Panc1 (cell line): ENCODE results near the gene MLLT3. TPM values are rescaled to one million over a fixed set of nuclear protein-coding genes. Genes with fewer than 3 reads are reported as not detected.

Experiments
- ATAC-seq: fragments of 200-7000 bp; cut with Tn5 transposase; 2 replicates; pipeline ENCODE4 v1.9.1; 2020; ENCODE audit warnings: mild to moderate bottlenecking, moderate library complexity
- BruUV-seq: library from RNA; stranded (reverse); fragments of 400-500 nt; replicated peaks from 2 replicates; lab custom pipeline; 2021; lab: Mats Ljungman, UMichigan
- CTCF ChIA-PET: fragments of 300-600 bp; sonication (Branson Sonifier 250); formaldehyde crosslinking; loops from one replicate; lab custom pipeline; 2022; ENCODE audit warnings: antibody characterized with exemption; lab: Charles Lee
- POLR2A ChIA-PET: fragments of 300-600 bp; sonication (Branson Sonifier 250); formaldehyde crosslinking; loops from one replicate; lab custom pipeline; 2022; ENCODE audit warnings: antibody characterized with exemption; lab: Charles Lee
- DNase-seq: peaks from one replicate; pipeline ENCODE4 v3.0.0-alpha.2; 2010; ENCODE audit warnings: low read depth, low spot score
- H3K27ac ChIP-seq: 2 replicates; pipeline ENCODE4 v1.5.1; 2011; ENCODE audit warnings: mild to moderate bottlenecking, low read length, inconsistent platforms
- H3K27me3 ChIP-seq: fragments of 200-500 bp; sonication (Bioruptor generic); 2 replicates; pipeline ENCODE4 v1.6.0; 2014; ENCODE audit warnings: low read length, inconsistent platforms; ENCODE audit not compliant: control insufficient read depth, insufficient read depth
- H3K36me3 ChIP-seq: fragments of 200-500 bp; sonication (Bioruptor generic); 2 replicates; pipeline ENCODE4 v1.5.1; 2014; ENCODE audit warnings: inconsistent platforms, mild to moderate bottlenecking, low read length, moderate library complexity; ENCODE audit not compliant: control insufficient read depth, insufficient read depth
- H3K4me1 ChIP-seq: 2 replicates; pipeline ENCODE4 v1.5.1; 2011; ENCODE audit warnings: inconsistent platforms, mild to moderate bottlenecking, low read length, moderate library complexity; ENCODE audit not compliant: control insufficient read depth, insufficient read depth
- H3K4me3 ChIP-seq, 2 experiments: 2 replicates each; pipeline ENCODE4 v1.5.1; 2011 to 2012; ENCODE audit warnings: low read depth in 2 of 2, low read length in 2 of 2, mild to moderate bottlenecking in 2 of 2, inconsistent platforms in 1 of 2, moderate library complexity in 1 of 2
- H3K9me3 ChIP-seq: fragments of 200-500 bp; sonication (Bioruptor generic); 2 replicates; pipeline ENCODE4 v1.5.1; 2014; ENCODE audit warnings: low read depth, mild to moderate bottlenecking, inconsistent platforms, low read length, moderate library complexity; ENCODE audit not compliant: control insufficient read depth, insufficient read depth
- POLR2AphosphoS5 ChIP-seq: IDR thresholded peaks from 2 replicates; pipeline ENCODE4 v1.6.1; 2012; ENCODE audit warnings: mild to moderate bottlenecking, low read depth, low read length, moderate library complexity
- REST ChIP-seq, 2 experiments: IDR thresholded peaks; 2 replicates each; pipeline ENCODE4 v1.6.1; 2011 to 2012; ENCODE audit warnings: low read depth in 2 of 2, control low read depth in 1 of 2, low read length in 1 of 2, mild to moderate bottlenecking in 1 of 2, moderate library complexity in 1 of 2; ENCODE audit not compliant: insufficient read depth in 1 of 2
- SIN3A ChIP-seq: IDR thresholded peaks from 2 replicates; pipeline ENCODE4 v1.6.1; 2012; ENCODE audit warnings: low read depth, mild to moderate bottlenecking, low read length, moderate library complexity, borderline replicate concordance; ENCODE audit not compliant: insufficient read depth
- TCF7L2 ChIP-seq: IDR thresholded peaks from 2 replicates; pipeline ENCODE4 v1.6.1; 2011; ENCODE audit warnings: mild to moderate bottlenecking, low read depth, low read length, inconsistent platforms
- in situ Hi-C: cut with HindIII; loops from 2 replicates; pipeline ENCODE4 v1.10.0; 2016; ENCODE audit warnings: low sequenced_read_pairs, low pct_unique_long_range_greater_than_20kb
- intact Hi-C: fragments of 100-400 bp; cut with micrococcal nuclease; formaldehyde crosslinking; loops from one replicate; pipeline ENCODE4 v1.10.0; 2022; ENCODE audit not compliant: unreplicated experiment
- total RNA-seq: library from RNA; stranded (reverse); gene quantifications from one replicate; pipeline ENCODE4 v1.2.1, GENCODE V29; 2021; ENCODE audit not compliant: unreplicated experiment
- TF ChIP-seq, protein P1 (sequence below): fragments of 450-650 bp; IDR thresholded peaks from 2 replicates; pipeline ENCODE4 v1.5.1; 2017; ENCODE audit warnings: mild to moderate bottlenecking

Gene MLLT3
- total RNA-seq, 1 experiment from 2014 or later = 0.49 TPM

GRCh38 chr9:20494035-20494434 lies 128.3 kb downstream of the MLLT3 start:
- Histone ChIP-seq H3K36me3 (no peaks in the 10 kb centered on the region), H3K4me3 (no peak overlapping the region), H3K27me3 (no peaks in the 10 kb centered on the region), H3K9me3 (no peaks in the 10 kb centered on the region), H3K27ac (no peak overlapping the region), H3K4me1 (no peaks in the 10 kb centered on the region)
- ATAC-seq (no peak), DNase-seq (no peak)
- in situ Hi-C loops = no loop called here
- TF ChIP-seq TCF7L2 (no peak), REST (IDR thresholded peaks at IDR 0.05; ENCODE audit: insufficient read depth in 1 of 2, low read depth in 2 of 2, low read length in 1 of 2) (no peak), POLR2AphosphoS5 (no peak), SIN3A (no peak)
- TF ChIP-seq, protein P1, sequence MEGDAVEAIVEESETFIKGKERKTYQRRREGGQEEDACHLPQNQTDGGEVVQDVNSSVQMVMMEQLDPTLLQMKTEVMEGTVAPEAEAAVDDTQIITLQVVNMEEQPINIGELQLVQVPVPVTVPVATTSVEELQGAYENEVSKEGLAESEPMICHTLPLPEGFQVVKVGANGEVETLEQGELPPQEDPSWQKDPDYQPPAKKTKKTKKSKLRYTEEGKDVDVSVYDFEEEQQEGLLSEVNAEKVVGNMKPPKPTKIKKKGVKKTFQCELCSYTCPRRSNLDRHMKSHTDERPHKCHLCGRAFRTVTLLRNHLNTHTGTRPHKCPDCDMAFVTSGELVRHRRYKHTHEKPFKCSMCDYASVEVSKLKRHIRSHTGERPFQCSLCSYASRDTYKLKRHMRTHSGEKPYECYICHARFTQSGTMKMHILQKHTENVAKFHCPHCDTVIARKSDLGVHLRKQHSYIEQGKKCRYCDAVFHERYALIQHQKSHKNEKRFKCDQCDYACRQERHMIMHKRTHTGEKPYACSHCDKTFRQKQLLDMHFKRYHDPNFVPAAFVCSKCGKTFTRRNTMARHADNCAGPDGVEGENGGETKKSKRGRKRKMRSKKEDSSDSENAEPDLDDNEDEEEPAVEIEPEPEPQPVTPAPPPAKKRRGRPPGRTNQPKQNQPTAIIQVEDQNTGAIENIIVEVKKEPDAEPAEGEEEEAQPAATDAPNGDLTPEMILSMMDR = no peak
- BruUV-seq = no TSS peak
- ChIA-PET CTCF (no interaction called here), POLR2A (no interaction called here)
- intact Hi-C loops = no loop called here

- Histone ChIP-seq H3K27me3 (no peaks in the 10 kb centered on the region), H3K9me3 (no peaks in the 10 kb centered on the region), H3K4me1 (no peaks in the 10 kb centered on the region), H3K36me3 (no peaks in the 10 kb centered on the region), H3K27ac (no peak overlapping the region), H3K4me3 (no peak overlapping the region)
- ATAC-seq = no peak
- POLR2A ChIA-PET = no interaction called here
- no TSS peak for BruUV-seq
- CTCF ChIA-PET = no interaction called here
- intact Hi-C loops = no loop called here
- TF ChIP-seq POLR2AphosphoS5 = no peak
- TF ChIP-seq REST (IDR thresholded peaks at IDR 0.05; ENCODE audit: insufficient read depth in 1 of 2, low read depth in 2 of 2, low read length in 1 of 2) = no peak
- TF ChIP-seq, protein P1 = no peak
- TF ChIP-seq SIN3A = no peak
- TF ChIP-seq TCF7L2 = no peak
- DNase-seq = no peak
- in situ Hi-C loops = no loop called here
Measured at GRCh38 chr9:20492772-20493171, 129.5 kb downstream of the MLLT3 start.
